Activated CD8-positive, alpha-beta memory T cell treated with anti-CD3 and anti-CD28 coated beads for 4 hours (primary cell): Measurements from ENCODE around the gene CCDC187.
"Not testable (repeated sequence)": the region's sequence is repeated elsewhere in the genome, so short reads cannot be mapped to it uniquely, and the experiment has no call there.

Experiments
- DNase-seq, 2 donors: peaks; one replicate each; pipeline ENCODE4 v3.0.0-alpha.2; 2020; ENCODE audit warnings: low read depth in 2 of 2

Gene CCDC187

GRCh38 chr9:136239983-136240330 is 63.9 kb downstream of the CCDC187 start:
- no peak for DNase-seq

- no peak for DNase-seq
These were observed 64.5 kb downstream of the CCDC187 start for GRCh38 chr9:136239135-136239982.

GRCh38 chr9:136238342-136238732 is 65.6 kb downstream of the CCDC187 start:
- DNase-seq, result no peak

GRCh38 chr9:136237486-136238341 is 66.2 kb downstream of the CCDC187 start:
- no peak for DNase-seq

- DNase-seq, result not testable (repeated sequence)
These were observed 67.2 kb downstream of the CCDC187 start for GRCh38 chr9:136236471-136237410.

GRCh38 chr9:136235709-136236455 is 68.0 kb downstream of the CCDC187 start:
- DNase-seq, result no peak

GRCh38 chr9:136235171-136235570 is 68.7 kb downstream of the CCDC187 start:
- no peak for DNase-seq

- no peak for DNase-seq
These were observed 69.3 kb downstream of the CCDC187 start for GRCh38 chr9:136234597-136234996.

GRCh38 chr9:136233868-136234267 is 70.0 kb downstream of the CCDC187 start:
- no peak for DNase-seq

- no peak for DNase-seq
These were observed 70.5 kb downstream of the CCDC187 start for GRCh38 chr9:136233411-136233810.

- no peak for DNase-seq
These were observed 70.9 kb downstream of the CCDC187 start for GRCh38 chr9:136232969-136233368.

GRCh38 chr9:136231478-136232297 is 72.2 kb downstream of the CCDC187 start:
- DNase-seq, result no peak

GRCh38 chr9:136230773-136231172 is 73.1 kb downstream of the CCDC187 start:
- DNase-seq, result no peak

GRCh38 chr9:136230365-136230764 is 73.5 kb downstream of the CCDC187 start:
- DNase-seq, result no peak

GRCh38 chr9:136229096-136230065 is 74.5 kb downstream of the CCDC187 start:
- no peak for DNase-seq

- no peak for DNase-seq
These were observed 75.6 kb downstream of the CCDC187 start for GRCh38 chr9:136228107-136228875.

- no peak for DNase-seq
These were observed 77.0 kb downstream of the CCDC187 start for GRCh38 chr9:136226680-136227407.
